GM18951 (cell line): ENCODE data around the gene LONP1.

Experiments
- POLR2A ChIP-seq: IDR thresholded peaks from 4 replicates; pipeline ENCODE4 v1.6.1; 2011; ENCODE audit warnings: mild to moderate bottlenecking; ENCODE audit not compliant: insufficient read length, insufficient read depth; ENCODE audit errors: extremely low read depth
- in situ Hi-C: fragments of 300-500 bp; cut with MboI; formaldehyde crosslinking; loops from one replicate; pipeline ENCODE4 v1.12.0; 2022; ENCODE audit warnings: low sequenced_read_pairs, mixed read lengths, inconsistent platforms; ENCODE audit not compliant: unreplicated experiment

LONP1 gene

GRCh38 chr19:5646703-5647102, 73.2 kb downstream of the LONP1 start:
- in situ Hi-C loops = no loop called here
- no peak for TF ChIP-seq POLR2A

- no peak for TF ChIP-seq POLR2A
- in situ Hi-C loops = no loop called here
Measured at GRCh38 chr19:5645409-5645808, 74.5 kb downstream of the LONP1 start.

DNA sequence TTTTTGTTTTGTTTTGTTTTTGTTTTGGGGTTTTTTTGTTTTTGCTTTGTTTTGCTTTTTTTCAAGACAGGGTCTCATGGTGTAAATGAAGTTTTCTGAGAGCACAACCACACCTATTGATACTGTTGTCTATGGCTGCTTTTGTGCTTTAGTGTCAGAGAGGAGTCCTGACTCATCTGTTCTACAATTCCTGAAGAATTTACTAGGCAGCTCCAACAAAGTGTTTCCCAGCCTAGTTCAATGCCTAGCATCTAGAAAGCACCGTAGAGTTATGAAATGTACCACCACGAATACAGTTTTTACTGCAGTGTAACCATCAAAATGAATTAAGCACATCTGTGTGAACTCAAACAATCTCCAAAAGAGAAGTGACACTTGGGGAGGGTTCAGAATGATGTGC, 75.9 kb downstream of the LONP1 start:
- in situ Hi-C loops = no loop called here
- TF ChIP-seq POLR2A = no peak

- in situ Hi-C loops = no loop called here
- no peak for TF ChIP-seq POLR2A
Measured at GRCh38 chr19:5643060-5643459, 76.9 kb downstream of the LONP1 start.

- TF ChIP-seq POLR2A = no peak
- in situ Hi-C loops = no loop called here
Measured at GRCh38 chr19:5642204-5642603, 77.7 kb downstream of the LONP1 start.
